ENCODE data around the gene RRAD.

GRCh38 chr16:66918355-66918754, 7.0 kb downstream of the RRAD start:
- TF ChIP-seq CTCF (IDR thresholded peaks at IDR 0.05; ENCODE audit: low read depth, low read length, poor library complexity, severe bottlenecking) (no peak), EZH2phosphoT487 (IDR thresholded peaks at IDR 0.05; ENCODE audit: borderline replicate concordance, low read length) (no peak)

Data from DOHH2 (cell line).